Mammary microvascular endothelial cell (primary cell): Measurements from ENCODE around the gene TSEN2. TPM values are rescaled to one million over a fixed set of nuclear protein-coding genes. Genes with fewer than 3 reads are reported as not detected.

Source experiments
- total RNA-seq: library from RNA; depleted of rRNA; stranded (reverse); fragments of >200 nt; gene quantifications from 2 replicates; pipeline ENCODE4 v1.2.3, GENCODE V29; 2015

TSEN2 gene
- 9.3 and 16.5 TPM in 2 replicates for total RNA-seq

DNA sequence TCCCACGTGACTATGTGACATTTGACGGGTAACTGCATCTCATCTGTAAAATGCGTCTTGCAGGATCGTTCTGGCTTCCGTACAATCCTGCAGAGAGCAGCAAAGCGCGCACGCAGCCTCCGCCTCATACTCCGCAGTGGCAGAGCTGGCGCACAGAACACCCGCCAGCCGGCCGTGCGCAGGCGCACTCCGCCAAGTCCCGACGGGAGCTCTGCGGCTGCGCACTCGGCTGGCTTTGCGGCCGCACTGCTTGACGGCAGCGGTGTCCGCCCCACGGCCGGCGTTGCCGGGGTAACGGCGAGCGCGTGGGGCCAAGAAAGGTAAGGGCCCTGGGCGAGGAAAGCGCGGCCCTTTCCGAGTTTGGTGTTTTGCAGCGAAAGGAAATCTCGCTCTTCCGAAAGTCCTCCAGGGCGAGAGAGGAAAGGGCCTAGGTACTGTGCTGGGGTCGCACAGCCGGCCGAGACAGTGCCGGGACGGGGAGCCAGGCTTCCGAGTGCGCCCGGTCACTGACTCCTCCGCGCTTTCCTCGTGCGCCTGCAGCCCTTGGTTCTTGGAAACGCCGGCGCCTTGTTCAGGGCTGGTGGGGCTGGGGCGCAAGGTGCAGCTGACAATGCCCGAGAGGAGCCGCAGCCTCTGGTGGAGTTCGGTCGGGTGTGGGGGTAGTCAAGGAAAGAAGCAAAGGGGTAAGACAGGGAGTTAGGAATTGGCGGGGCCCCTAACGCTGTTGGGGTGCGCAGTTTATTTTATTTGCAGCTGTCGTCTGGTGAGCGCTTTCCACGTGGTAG lies at the start of gene TSEN2:
TSEN2 (plus strand) TSS at position 283 of the 785 bp plus-strand sequence. CDS start 5,321 bp downstream, outside the sequence.

GRCh38 chr3:12545473-12545791 lies 61.2 kb downstream of the TSEN2 start, which contains the start of gene MKRN2OS:
MKRN2OS (minus strand) TSS chr3:12545499; CDS start chr3:12545464, 35 bp downstream.

GRCh38 chr3:12556690-12557472 lies 72.6 kb downstream of the TSEN2 start, which contains the start of gene MKRN2:
MKRN2 (plus strand) TSS chr3:12557087; CDS start chr3:12557151, 64 bp downstream.

Other genes starting within 250 kb of the TSEN2 start
- 17.1 and 20.1 TPM in 2 replicates for gene PPARG, start 195.4 kb upstream of the TSEN2 start, total RNA-seq
- gene MKRN2OS, start 61.0 kb downstream of the TSEN2 start, total RNA-seq, result not detected in 2 replicates
- gene MKRN2, start 72.6 kb downstream of the TSEN2 start, total RNA-seq, result 32.8 and 34.7 TPM in 2 replicates
- 54.5 and 70.2 TPM in 2 replicates for gene RAF1, start 179.6 kb downstream of the TSEN2 start, total RNA-seq